PC-9 (cell line): ENCODE measurements around the gene TH.

ENCODE experiments used
- CTCF ChIP-seq: fragments of 200-600 bp; sonication (generic); conservative IDR thresholded peaks from 2 replicates; pipeline ENCODE4 v1.6.1; 2017; ENCODE audit warnings: mixed run types, antibody characterized with exemption, mild to moderate bottlenecking, moderate library complexity
- EZH2 ChIP-seq: fragments of 200-600 bp; sonication (generic); IDR thresholded peaks from 2 replicates; pipeline ENCODE4 v1.8.0; 2017; ENCODE audit warnings: antibody characterized with exemption, low read depth

DNA sequence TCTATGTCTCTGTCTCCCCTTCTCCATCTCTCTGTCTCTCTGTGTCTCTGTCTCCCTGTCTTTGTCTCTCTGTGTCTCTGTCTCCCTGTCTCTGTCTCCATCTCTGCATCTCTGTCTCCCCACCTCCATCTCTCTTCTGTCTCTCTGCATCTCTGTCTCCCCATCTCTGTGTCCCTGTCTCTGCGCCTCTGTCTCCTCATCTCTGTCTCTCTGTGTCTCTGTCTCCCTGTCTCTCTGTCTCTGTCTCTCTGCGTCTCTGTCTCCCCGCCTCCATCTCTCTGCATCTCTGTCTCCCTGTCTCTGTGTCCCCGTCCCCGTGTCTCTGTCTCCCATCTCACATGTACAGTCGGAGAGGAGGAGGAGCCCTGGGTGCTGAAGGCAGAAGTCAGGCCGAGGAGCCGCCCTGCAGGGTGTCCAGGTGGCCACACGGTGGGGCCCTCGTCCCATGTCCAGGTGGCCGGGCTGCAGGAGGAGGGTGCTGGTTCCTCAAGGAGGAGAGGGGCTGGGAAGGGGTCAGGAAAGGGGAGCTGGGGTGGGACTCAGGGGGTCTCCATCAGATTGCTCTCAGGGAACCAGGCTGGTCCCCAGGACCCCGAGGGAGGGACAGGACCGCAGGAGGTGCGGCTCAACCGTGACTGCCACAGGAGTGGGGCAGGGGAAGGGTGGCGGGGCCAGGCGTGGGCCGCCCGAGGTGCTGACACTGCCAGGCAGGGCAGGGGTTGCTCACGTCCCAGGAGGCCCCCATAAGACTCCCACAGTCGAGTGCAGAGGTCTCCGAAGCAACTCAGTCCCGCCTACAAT lies 25.6 kb upstream of the TH start:
- TF ChIP-seq CTCF (peak; percentile 88), EZH2 (no peak)
